ENCODE measurements around the gene ALDH6A1.

Gene ALDH6A1

DNA sequence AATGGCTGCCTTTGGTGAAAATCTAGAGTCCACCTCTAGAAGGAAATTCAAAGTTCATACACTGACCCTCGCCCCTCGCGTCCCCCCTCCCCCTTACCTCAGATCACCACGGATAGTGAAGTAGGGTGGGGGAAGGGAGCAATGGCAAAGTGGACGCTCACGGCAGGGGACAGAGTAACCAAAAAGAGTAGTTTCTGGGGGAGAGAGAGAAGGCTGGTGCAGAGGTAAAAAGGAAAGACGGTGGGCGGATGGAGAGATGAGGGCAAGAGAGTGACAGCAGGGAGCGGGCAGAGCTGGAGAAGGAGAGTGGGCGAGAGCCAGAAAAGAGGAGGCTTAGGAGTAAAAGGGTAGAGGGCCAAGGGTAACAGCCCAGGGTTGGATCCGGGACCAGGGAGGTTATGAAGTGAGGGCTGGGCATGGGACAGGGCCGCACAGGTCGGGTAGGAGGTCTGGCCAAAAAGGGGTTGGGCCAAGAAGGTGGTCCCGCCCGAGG lies 423 bp downstream of the ALDH6A1 start:
- Histone ChIP-seq H3K27me3 (ENCODE audit: control insufficient read depth, insufficient read depth, low read length) (no peaks in the 10 kb centered on the region), H3K9ac (ENCODE audit: low read depth, low read length) (peak overlapping the region; percentile 81)

DNA sequence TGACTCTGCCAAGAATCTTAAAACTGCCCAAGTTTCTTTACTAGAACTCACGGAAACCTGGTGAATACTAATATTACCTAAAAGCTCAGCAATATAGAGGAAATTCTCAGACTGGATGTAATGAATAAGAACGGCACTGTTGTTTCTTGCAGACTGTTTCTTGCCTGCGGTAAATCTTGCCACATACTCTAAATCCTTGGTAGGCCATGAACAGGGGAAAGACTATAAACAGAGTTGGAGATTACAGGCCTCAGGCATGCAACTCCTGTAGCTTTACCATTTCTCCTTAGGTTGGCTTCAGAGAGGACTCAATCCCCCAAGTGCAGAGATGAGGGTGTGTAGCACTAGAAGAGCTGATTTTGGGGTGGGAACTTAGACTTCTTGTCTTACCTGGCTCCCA lies 1.1 kb downstream of the ALDH6A1 start:
- H3K9ac ChIP-seq (ENCODE audit: low read depth, low read length): no peak overlapping the region

More for the DNA sequence above, 423 bp downstream of the ALDH6A1 start:
- no peaks in the 10 kb centered on the region for H3K9me3 ChIP-seq (replicated peaks; ENCODE audit: low read length)
- peak overlapping the region; percentile 95 for H3K4me2 ChIP-seq (ENCODE audit: low read length)
- H3K4me1 ChIP-seq (ENCODE audit: control insufficient read depth, insufficient read depth, low read length): peaks cover 14% of the 10 kb centered on the region
- H3K4me3 ChIP-seq (ENCODE audit: low read length): peak overlapping the region; percentile 83
- H3K36me3 ChIP-seq (ENCODE audit: insufficient read depth, low read length): no peaks in the 10 kb centered on the region

DNA sequence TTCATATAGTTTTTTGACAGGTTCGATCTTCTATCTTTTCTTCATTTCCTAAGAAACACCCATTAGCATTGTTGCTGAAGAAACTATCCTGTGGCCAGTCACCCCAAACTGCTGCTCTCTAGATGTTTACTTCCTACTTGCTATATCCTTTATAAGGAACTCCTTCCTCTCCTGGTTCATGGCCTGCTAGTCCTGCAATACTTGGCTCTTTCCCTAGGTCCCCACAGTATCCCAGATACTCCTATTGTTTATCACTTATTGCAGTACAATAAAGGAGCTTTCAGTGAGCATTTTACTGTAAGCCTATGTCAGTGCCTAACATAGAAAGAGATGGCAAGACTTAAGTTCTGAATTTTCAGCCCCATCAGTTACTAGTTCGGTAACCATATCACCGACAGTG lies 2.8 kb downstream of the ALDH6A1 start:
- Histone ChIP-seq H3K27me3 (ENCODE audit: control insufficient read depth, insufficient read depth, low read length) (no peaks in the 10 kb centered on the region), H3K4me2 (ENCODE audit: low read length) (no peak overlapping the region), H3K36me3 (ENCODE audit: insufficient read depth, low read length) (no peaks in the 10 kb centered on the region), H3K9me3 (replicated peaks; ENCODE audit: low read length) (no peaks in the 10 kb centered on the region), H3K9ac (ENCODE audit: low read depth, low read length) (no peak overlapping the region), H3K4me1 (ENCODE audit: control insufficient read depth, insufficient read depth, low read length) (peaks cover 14% of the 10 kb centered on the region), H3K4me3 (ENCODE audit: low read length) (no peak overlapping the region)

More for the DNA sequence above, 1.1 kb downstream of the ALDH6A1 start:
- H3K4me2 ChIP-seq (ENCODE audit: low read length): peak overlapping the region; percentile 95
- peak overlapping the region; percentile 83 for H3K4me3 ChIP-seq (ENCODE audit: low read length)
- H3K9me3 ChIP-seq (replicated peaks; ENCODE audit: low read length): no peaks in the 10 kb centered on the region
- H3K36me3 ChIP-seq (ENCODE audit: insufficient read depth, low read length): no peaks in the 10 kb centered on the region
- H3K4me1 ChIP-seq (ENCODE audit: control insufficient read depth, insufficient read depth, low read length): peaks cover 14% of the 10 kb centered on the region
- H3K27me3 ChIP-seq (ENCODE audit: control insufficient read depth, insufficient read depth, low read length): no peaks in the 10 kb centered on the region

DNA sequence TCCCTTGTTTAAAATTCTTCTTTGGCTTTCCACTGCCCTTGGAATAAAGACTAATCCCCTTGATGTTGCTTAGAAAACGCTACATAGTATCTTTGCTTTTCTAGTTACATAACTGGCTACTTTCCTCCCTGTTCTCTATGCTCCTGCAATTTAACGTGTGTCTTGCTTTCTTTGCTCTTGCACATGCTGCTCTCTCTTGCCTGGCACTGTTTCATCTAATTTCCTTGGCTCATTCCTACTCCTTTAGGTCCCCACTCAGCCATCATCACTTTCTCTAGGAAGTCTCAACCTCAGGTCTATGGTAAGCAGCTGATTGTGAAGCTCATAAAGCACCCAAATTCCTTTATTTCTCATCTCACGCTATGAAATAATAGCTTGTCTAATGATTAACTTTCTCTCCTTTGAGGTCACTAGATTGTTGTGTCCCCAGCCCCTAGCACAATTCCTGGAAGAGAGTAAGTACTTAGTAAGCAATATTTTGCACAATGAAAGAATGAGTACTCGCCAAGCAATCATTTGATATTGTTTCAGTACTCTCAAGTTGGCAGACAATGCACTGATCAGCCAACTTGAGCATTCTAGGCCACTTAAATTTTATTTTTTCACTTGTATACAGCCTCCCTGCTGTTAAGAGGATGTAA lies 3.3 kb downstream of the ALDH6A1 start:
- Histone ChIP-seq H3K27me3 (ENCODE audit: control insufficient read depth, insufficient read depth, low read length) (no peaks in the 10 kb centered on the region), H3K36me3 (ENCODE audit: insufficient read depth, low read length) (no peaks in the 10 kb centered on the region), H3K9ac (ENCODE audit: low read depth, low read length) (no peak overlapping the region), H3K9me3 (replicated peaks; ENCODE audit: low read length) (no peaks in the 10 kb centered on the region), H3K4me1 (ENCODE audit: control insufficient read depth, insufficient read depth, low read length) (peaks cover 13% of the 10 kb centered on the region), H3K4me3 (ENCODE audit: low read length) (no peak overlapping the region), H3K4me2 (ENCODE audit: low read length) (no peak overlapping the region)

DNA sequence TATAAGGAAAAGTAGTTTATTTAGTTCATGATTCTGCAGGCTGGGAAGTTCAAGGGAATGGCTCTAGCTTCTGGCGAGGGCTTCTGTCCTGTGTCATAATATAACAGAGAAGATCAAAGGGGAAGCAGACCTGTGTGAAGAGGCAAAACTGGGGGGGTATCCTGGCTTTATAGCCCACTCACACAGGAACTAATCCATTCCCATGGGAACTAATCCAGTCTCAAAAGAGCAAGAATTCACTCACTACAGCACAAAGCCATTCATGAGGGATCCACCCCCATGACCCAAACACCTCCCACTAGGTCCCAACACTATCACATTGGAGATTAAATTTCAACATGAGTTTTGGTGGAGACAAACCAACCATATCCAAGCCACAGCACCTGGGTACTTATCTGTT lies 6.9 kb downstream of the ALDH6A1 start:
- no peaks in the 10 kb centered on the region for H3K36me3 ChIP-seq (ENCODE audit: insufficient read depth, low read length)
- no peaks in the 10 kb centered on the region for H3K27me3 ChIP-seq (ENCODE audit: control insufficient read depth, insufficient read depth, low read length)
- H3K4me2 ChIP-seq (ENCODE audit: low read length): no peak overlapping the region
- no peaks in the 10 kb centered on the region for H3K4me1 ChIP-seq (ENCODE audit: control insufficient read depth, insufficient read depth, low read length)
- no peak overlapping the region for H3K4me3 ChIP-seq (ENCODE audit: low read length)
- no peaks in the 10 kb centered on the region for H3K9me3 ChIP-seq (replicated peaks; ENCODE audit: low read length)
- H3K9ac ChIP-seq (ENCODE audit: low read depth, low read length): no peak overlapping the region

DNA sequence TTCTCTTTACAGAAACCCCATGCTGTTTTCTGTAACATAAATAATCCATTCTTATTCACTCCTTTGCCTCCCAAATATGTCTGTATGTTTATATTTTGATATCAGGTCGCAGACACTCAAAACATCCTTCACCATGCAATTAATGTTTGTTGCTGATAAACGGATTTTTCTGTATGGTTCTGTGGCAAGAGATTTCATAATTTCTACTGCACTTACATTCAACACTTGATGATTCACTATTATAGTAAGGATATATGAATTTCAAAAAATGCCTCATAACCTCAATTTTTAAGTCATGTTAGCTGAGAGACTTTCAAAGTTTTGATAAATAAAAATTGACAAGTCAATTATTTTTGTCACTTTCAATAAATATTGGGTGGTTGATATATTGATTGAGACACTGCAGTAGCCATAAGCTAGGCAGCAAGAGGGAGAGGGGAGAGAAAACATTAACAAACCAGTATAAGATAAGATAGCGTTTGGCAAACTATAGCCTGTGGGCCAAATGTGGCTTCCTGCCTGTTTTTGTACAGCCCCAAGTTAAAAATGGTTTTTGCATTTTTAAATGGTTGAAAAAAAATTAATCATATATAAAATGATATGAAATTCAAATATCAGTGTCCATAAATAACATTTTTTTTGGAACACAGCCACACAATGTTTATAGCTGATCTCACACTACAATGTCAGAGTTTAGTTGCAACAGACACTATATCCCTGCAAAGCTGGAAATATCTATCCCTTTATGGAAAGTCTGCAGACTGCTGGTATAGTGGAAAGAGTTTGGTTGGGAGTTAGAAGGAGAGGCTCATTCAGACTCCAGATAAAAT lies 18.3 kb downstream of the ALDH6A1 start:
- H3K27me3 ChIP-seq (ENCODE audit: control insufficient read depth, insufficient read depth, low read length): no peaks in the 10 kb centered on the region
- H3K9ac ChIP-seq (ENCODE audit: low read depth, low read length): no peak overlapping the region
- no peaks in the 10 kb centered on the region for H3K9me3 ChIP-seq (replicated peaks; ENCODE audit: low read length)
- H3K4me2 ChIP-seq (ENCODE audit: low read length): peak overlapping the region; percentile 33
- H3K4me3 ChIP-seq (ENCODE audit: low read length): no peak overlapping the region
- peaks cover 5% of the 10 kb centered on the region for H3K36me3 ChIP-seq (ENCODE audit: insufficient read depth, low read length)
- peaks cover 36% of the 10 kb centered on the region for H3K4me1 ChIP-seq (ENCODE audit: control insufficient read depth, insufficient read depth, low read length)

DNA sequence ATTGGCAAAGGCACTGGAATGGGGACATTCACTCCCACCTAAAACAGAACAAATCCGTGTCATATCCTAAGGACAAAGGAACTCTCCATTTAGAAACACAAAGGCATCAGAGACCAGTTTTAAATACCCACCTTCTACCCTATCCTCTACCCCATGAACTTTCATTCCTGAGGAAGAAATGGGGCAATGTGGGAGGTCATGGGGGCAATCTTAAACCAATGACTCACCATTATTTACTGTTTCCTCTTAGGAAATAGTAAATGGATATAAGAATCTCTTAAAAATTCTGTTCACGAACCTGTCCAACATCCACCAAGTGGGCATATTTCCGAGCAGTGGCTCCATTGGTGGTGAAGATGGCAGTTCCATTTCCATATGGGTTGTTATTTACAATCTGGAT lies 19.4 kb downstream of the ALDH6A1 start:
- Histone ChIP-seq H3K9ac (ENCODE audit: low read depth, low read length) (no peak overlapping the region), H3K36me3 (ENCODE audit: insufficient read depth, low read length) (peaks cover 9% of the 10 kb centered on the region), H3K9me3 (replicated peaks; ENCODE audit: low read length) (no peaks in the 10 kb centered on the region), H3K4me1 (ENCODE audit: control insufficient read depth, insufficient read depth, low read length) (peaks cover 36% of the 10 kb centered on the region), H3K4me3 (ENCODE audit: low read length) (no peak overlapping the region), H3K4me2 (ENCODE audit: low read length) (peak overlapping the region; percentile 42), H3K27me3 (ENCODE audit: control insufficient read depth, insufficient read depth, low read length) (no peaks in the 10 kb centered on the region)

DNA sequence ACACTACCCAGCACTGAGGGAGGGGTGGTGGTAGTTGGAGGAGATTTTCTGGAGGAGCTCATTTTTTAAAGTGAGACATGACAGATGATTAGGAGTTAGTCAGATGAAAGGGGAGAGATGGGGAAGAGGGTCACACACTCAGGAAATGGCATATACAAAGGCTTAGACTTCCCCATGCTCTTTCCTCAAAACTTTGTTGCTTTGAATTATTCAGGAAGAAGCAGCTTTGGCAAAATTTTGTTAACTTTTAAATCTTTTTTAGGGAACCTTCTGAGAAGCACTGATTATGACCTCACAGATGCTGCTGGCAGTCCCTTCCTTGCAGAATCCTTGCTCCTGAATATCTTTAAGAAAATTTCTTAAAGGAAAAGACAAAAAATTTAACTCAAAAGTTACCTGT lies 19.8 kb downstream of the ALDH6A1 start:
- Histone ChIP-seq H3K36me3 (ENCODE audit: insufficient read depth, low read length) (peaks cover 9% of the 10 kb centered on the region), H3K4me2 (ENCODE audit: low read length) (peak overlapping the region; percentile 42), H3K4me1 (ENCODE audit: control insufficient read depth, insufficient read depth, low read length) (peaks cover 36% of the 10 kb centered on the region), H3K9ac (ENCODE audit: low read depth, low read length) (no peak overlapping the region), H3K4me3 (ENCODE audit: low read length) (no peak overlapping the region), H3K27me3 (ENCODE audit: control insufficient read depth, insufficient read depth, low read length) (no peaks in the 10 kb centered on the region), H3K9me3 (replicated peaks; ENCODE audit: low read length) (no peaks in the 10 kb centered on the region)

DNA sequence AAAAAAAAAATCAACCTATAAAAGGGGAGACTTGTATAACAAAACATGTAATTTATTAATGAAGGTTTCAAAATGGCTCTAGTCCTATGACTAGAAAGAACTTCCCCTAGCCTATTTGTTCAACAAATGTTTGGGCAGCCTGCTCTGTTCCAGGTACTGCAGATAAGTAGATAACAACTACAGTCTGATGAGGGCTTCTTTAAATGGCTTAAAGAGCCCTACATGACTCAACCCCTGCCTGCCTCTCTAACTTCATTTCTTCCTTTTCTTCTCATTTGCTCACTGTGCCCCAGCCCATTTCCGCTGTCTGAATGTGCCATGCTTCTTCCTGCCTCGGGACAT lies 21.5 kb downstream of the ALDH6A1 start:
- H3K27me3 ChIP-seq (ENCODE audit: control insufficient read depth, insufficient read depth, low read length): no peaks in the 10 kb centered on the region
- H3K9ac ChIP-seq (ENCODE audit: low read depth, low read length): no peak overlapping the region
- peaks cover 36% of the 10 kb centered on the region for H3K4me1 ChIP-seq (ENCODE audit: control insufficient read depth, insufficient read depth, low read length)
- no peak overlapping the region for H3K4me3 ChIP-seq (ENCODE audit: low read length)
- H3K36me3 ChIP-seq (ENCODE audit: insufficient read depth, low read length): peaks cover 9% of the 10 kb centered on the region
- H3K4me2 ChIP-seq (ENCODE audit: low read length): no peak overlapping the region
- H3K9me3 ChIP-seq (replicated peaks; ENCODE audit: low read length): no peaks in the 10 kb centered on the region

DNA sequence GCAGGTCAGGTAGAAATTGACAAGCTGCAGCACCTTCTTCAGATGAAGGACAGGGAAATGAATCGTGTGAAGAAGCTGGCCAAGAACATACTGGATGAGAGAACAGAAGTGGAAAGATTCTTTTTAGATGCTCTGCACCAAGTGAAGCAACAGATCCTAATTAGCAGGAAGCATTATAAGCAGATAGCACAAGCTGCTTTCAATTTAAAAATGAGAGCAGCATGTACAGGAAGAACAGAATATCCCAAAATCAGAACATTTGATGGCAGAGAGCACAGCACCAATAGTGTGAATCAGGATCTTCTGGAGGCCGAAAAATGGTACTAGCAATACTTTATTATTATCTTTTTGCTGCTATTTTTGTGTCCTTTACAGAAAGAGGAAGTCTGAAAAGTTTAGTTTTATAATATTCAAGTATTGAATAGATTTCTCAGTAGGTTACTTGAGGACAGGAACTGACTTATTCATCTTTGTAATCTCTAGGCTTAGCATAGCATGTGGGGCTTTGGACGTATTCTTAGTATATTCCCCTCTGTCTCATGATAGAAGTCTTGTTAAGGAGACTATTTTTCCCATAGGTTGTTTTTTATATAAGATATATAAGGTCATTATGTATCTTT lies 34.3 kb downstream of the ALDH6A1 start:
- Histone ChIP-seq H3K9ac (ENCODE audit: low read depth, low read length) (no peak overlapping the region), H3K36me3 (ENCODE audit: insufficient read depth, low read length) (no peaks in the 10 kb centered on the region), H3K4me3 (ENCODE audit: low read length) (no peak overlapping the region), H3K4me1 (ENCODE audit: control insufficient read depth, insufficient read depth, low read length) (no peaks in the 10 kb centered on the region), H3K9me3 (replicated peaks; ENCODE audit: low read length) (no peaks in the 10 kb centered on the region), H3K27me3 (ENCODE audit: control insufficient read depth, insufficient read depth, low read length) (no peaks in the 10 kb centered on the region), H3K4me2 (ENCODE audit: low read length) (no peak overlapping the region)

DNA sequence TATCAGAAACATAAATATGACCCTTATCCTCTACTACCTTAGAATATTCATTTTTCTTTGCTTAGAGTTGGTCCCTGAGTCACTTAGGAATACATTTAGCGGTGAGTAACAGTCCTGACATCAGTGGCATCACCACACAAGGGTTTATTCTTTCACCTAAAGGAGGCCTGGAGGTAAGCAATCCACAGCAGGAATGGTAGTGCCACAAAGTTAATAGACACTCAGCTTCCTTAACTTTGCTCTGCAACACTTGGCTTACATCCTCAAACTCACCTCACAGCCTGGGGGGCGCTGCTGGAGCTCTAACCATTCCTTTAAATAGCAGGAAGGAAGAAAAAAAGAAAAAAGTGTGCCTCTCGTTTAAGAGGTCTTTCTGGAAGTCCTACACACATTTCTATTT lies 36.0 kb downstream of the ALDH6A1 start:
- no peak overlapping the region for H3K4me3 ChIP-seq (ENCODE audit: low read length)
- H3K9me3 ChIP-seq (replicated peaks; ENCODE audit: low read length): no peaks in the 10 kb centered on the region
- no peak overlapping the region for H3K4me2 ChIP-seq (ENCODE audit: low read length)
- H3K9ac ChIP-seq (ENCODE audit: low read depth, low read length): no peak overlapping the region
- no peaks in the 10 kb centered on the region for H3K27me3 ChIP-seq (ENCODE audit: control insufficient read depth, insufficient read depth, low read length)
- H3K36me3 ChIP-seq (ENCODE audit: insufficient read depth, low read length): no peaks in the 10 kb centered on the region
- no peaks in the 10 kb centered on the region for H3K4me1 ChIP-seq (ENCODE audit: control insufficient read depth, insufficient read depth, low read length)
